MM.1S (cell line): ENCODE results near the gene TFIP11.
A peak's percentile ranks its signal among the peaks of the same experiment; 100 is the strongest.

ENCODE experiments used
- DNase-seq: peaks from one replicate; pipeline ENCODE4 v3.0.0-alpha.2; 2015
- H2AFZ ChIP-seq: fragments of 300-600 bp; sonication (generic); 2 replicates; pipeline ENCODE4 v1.6.0; 2016; ENCODE audit warnings: antibody characterized with exemption, low read length
- H3F3A ChIP-seq: fragments of 300-600 bp; sonication (generic); 2 replicates; pipeline ENCODE4 v1.6.1; 2016; ENCODE audit warnings: mild to moderate bottlenecking, antibody characterized with exemption, low read length, moderate library complexity, mixed read lengths; ENCODE audit not compliant: insufficient read depth
- H3K27ac ChIP-seq: fragments of 300-600 bp; sonication (generic); 2 replicates; pipeline ENCODE4 v1.5.1; 2016; ENCODE audit warnings: mild to moderate bottlenecking, low read length
- H3K27me3 ChIP-seq: fragments of 300-600 bp; sonication (generic); replicated peaks from 2 replicates; pipeline ENCODE4 v1.6.0; 2016; ENCODE audit warnings: low read length; ENCODE audit not compliant: insufficient read depth
- H3K36me3 ChIP-seq: fragments of 300-600 bp; sonication (generic); replicated peaks from 2 replicates; pipeline ENCODE4 v1.6.1; 2016; ENCODE audit warnings: mild to moderate bottlenecking, low read length, mixed read lengths; ENCODE audit not compliant: insufficient read depth
- H3K4me1 ChIP-seq: fragments of 300-600 bp; sonication (generic); 2 replicates; pipeline ENCODE4 v1.6.1; 2016; ENCODE audit warnings: low read length, mixed read lengths
- H3K4me2 ChIP-seq: fragments of 300-600 bp; sonication (generic); 2 replicates; pipeline ENCODE4 v1.6.0; 2016; ENCODE audit warnings: low read depth, low read length
- H3K4me3 ChIP-seq: fragments of 300-600 bp; sonication (generic); 2 replicates; pipeline ENCODE4 v1.5.1; 2016; ENCODE audit warnings: low read length, mixed read lengths
- H3K79me2 ChIP-seq: fragments of 300-600 bp; sonication (generic); 2 replicates; pipeline ENCODE4 v1.6.1; 2016; ENCODE audit warnings: mixed run types, low read length, mixed read lengths
- H3K9ac ChIP-seq: fragments of 300-600 bp; sonication (generic); 2 replicates; pipeline ENCODE4 v1.6.1; 2016; ENCODE audit warnings: low read length, mixed read lengths
- H3K9me2 ChIP-seq: fragments of 300-600 bp; sonication (generic); replicated peaks from 2 replicates; pipeline ENCODE4 v1.6.1; 2016; ENCODE audit warnings: mild to moderate bottlenecking, low read length, mixed read lengths; ENCODE audit not compliant: insufficient read depth
- H3K9me3 ChIP-seq: fragments of 300-600 bp; sonication (generic); replicated peaks from 2 replicates; pipeline ENCODE4 v1.6.1; 2016; ENCODE audit warnings: mild to moderate bottlenecking, low read length, mixed read lengths; ENCODE audit not compliant: insufficient read depth
- H4K20me1 ChIP-seq: fragments of 300-600 bp; sonication (generic); 2 replicates; pipeline ENCODE4 v1.6.1; 2016; ENCODE audit warnings: mild to moderate bottlenecking, low read length, moderate library complexity, mixed read lengths; ENCODE audit not compliant: insufficient read depth
- CTCF ChIP-seq: fragments of 300-600 bp; sonication (generic); IDR thresholded peaks from 2 replicates; pipeline ENCODE4 v1.5.1; 2016; ENCODE audit warnings: antibody characterized with exemption, low read length, mixed read lengths
- EZH2 ChIP-seq: fragments of 300-600 bp; sonication (generic); optimal IDR thresholded peaks from 2 replicates; pipeline ENCODE3; 2017; ENCODE audit warnings: low read depth, mild to moderate bottlenecking, antibody characterized with exemption, low read length, mixed read lengths
- EZH2phosphoT487 ChIP-seq: fragments of 300-600 bp; sonication (generic); IDR thresholded peaks from 2 replicates; pipeline ENCODE4 v1.6.1; 2018; ENCODE audit warnings: antibody characterized with exemption, low read length

Gene TFIP11

GRCh38 chr22:26479792-26480610 lies 32.3 kb downstream of the TFIP11 start:
- Histone ChIP-seq H3K27me3 (no peaks in the 10 kb centered on the region), H3K79me2 (peaks cover 53% of the 10 kb centered on the region), H3K36me3 (no peaks in the 10 kb centered on the region), H3K4me3 (0 out of 2 replicates have a peak overlapping the region, but pooled peaks have one; percentile 9), H2AFZ (no peak overlapping the region), H3K9ac (peak overlapping the region; percentile 19; the same call in 1 of the 2 replicates), H3K9me3 (no peaks in the 10 kb centered on the region), H3K9me2 (no peaks in the 10 kb centered on the region), H3K4me1 (peaks cover 42% of the 10 kb centered on the region), H3F3A (peaks cover 17% of the 10 kb centered on the region), H3K27ac (0 out of 2 replicates have a peak overlapping the region, but pooled peaks have one; percentile 10), H3K4me2 (peak overlapping the region; percentile 48), H4K20me1 (no peaks in the 10 kb centered on the region)
- DNase-seq = no peak
- no peak for TF ChIP-seq EZH2

GRCh38 chr22:26479043-26479791 lies 33.1 kb downstream of the TFIP11 start:
- Histone ChIP-seq H3K9me3 (no peaks in the 10 kb centered on the region), H3K27ac (peak overlapping the region; percentile 10; the same call in 1 of the 2 replicates), H3K9ac (peak overlapping the region; percentile 19; the same call in 1 of the 2 replicates), H3K79me2 (peaks cover 45% of the 10 kb centered on the region), H4K20me1 (no peaks in the 10 kb centered on the region), H3K36me3 (no peaks in the 10 kb centered on the region), H3F3A (peaks cover 9% of the 10 kb centered on the region), H3K4me1 (peaks cover 40% of the 10 kb centered on the region), H3K4me2 (peak overlapping the region; percentile 48), H2AFZ (no peak overlapping the region), H3K9me2 (no peaks in the 10 kb centered on the region), H3K4me3 (0 out of 2 replicates have a peak overlapping the region, but pooled peaks have one; percentile 9), H3K27me3 (no peaks in the 10 kb centered on the region)
- TF ChIP-seq EZH2phosphoT487 (no peak), EZH2 (no peak), CTCF (0 out of 2 replicates have a peak, but pooled peaks have one; percentile 11)
- DNase-seq = no peak

- peaks cover 32% of the 10 kb centered on the region for H3K79me2 ChIP-seq
- H3K4me3 ChIP-seq = no peak overlapping the region
- no peak overlapping the region for H3K27ac ChIP-seq
These were observed 34.9 kb downstream of the TFIP11 start for GRCh38 chr22:26477341-26477731.

More at GRCh38 chr22:26477341-26477731, 34.9 kb downstream of the TFIP11 start:
- H2AFZ ChIP-seq = no peak overlapping the region
- H3F3A ChIP-seq = peaks cover 5% of the 10 kb centered on the region
- H3K4me1 ChIP-seq = peaks cover 32% of the 10 kb centered on the region
- H3K9me2 ChIP-seq = no peaks in the 10 kb centered on the region
- no peaks in the 10 kb centered on the region for H3K36me3 ChIP-seq
- no peaks in the 10 kb centered on the region for H3K9me3 ChIP-seq
- no peak for TF ChIP-seq EZH2
- no peak for TF ChIP-seq CTCF
- no peaks in the 10 kb centered on the region for H4K20me1 ChIP-seq
- no peak overlapping the region for H3K4me2 ChIP-seq
- no peak overlapping the region for H3K9ac ChIP-seq
- no peak for DNase-seq
- H3K27me3 ChIP-seq = no peaks in the 10 kb centered on the region
